ENCODE measurements around the gene OR4N2.
"Not testable (repeated sequence)": the region's sequence is repeated elsewhere in the genome, so short reads cannot be mapped to it uniquely, and the experiment has no call there.

The OR4N2 gene

GRCh38 chr14:19803470-19803869 lies at the start of gene OR4N2:
Gene OR4N2, plus strand, starts transcription at chr14:19803770. Its CDS starts 23,679 bp downstream, at chr14:19827449.
- DNase-seq (ENCODE audit: low read depth in 2 of 2): not testable (repeated sequence)

GRCh38 chr14:19754172-19754571 lies 49.4 kb upstream of the OR4N2 start:
- DNase-seq (ENCODE audit: low read depth in 2 of 2): no peak

- not testable (repeated sequence) for DNase-seq (ENCODE audit: low read depth in 2 of 2)
Observed at GRCh38 chr14:19771491-19771890, 32.1 kb upstream of the OR4N2 start.

GRCh38 chr14:19771895-19772430 lies 31.6 kb upstream of the OR4N2 start:
- no peak for DNase-seq (ENCODE audit: low read depth in 2 of 2)

GRCh38 chr14:19772454-19772853 lies 31.1 kb upstream of the OR4N2 start:
- not testable (repeated sequence) for DNase-seq (ENCODE audit: low read depth in 2 of 2)

- not testable (repeated sequence) for DNase-seq (ENCODE audit: low read depth in 2 of 2)
Observed at GRCh38 chr14:19773204-19773603, 30.4 kb upstream of the OR4N2 start, which contains the start of gene OR4M1. Gene OR4M1, plus strand, starts transcription at chr14:19773504. Its CDS starts 6,819 bp downstream, at chr14:19780323.

GRCh38 chr14:19775587-19775986 lies 28.0 kb upstream of the OR4N2 start:
- no peak for DNase-seq (ENCODE audit: low read depth in 2 of 2)

- not testable (repeated sequence) for DNase-seq (ENCODE audit: low read depth in 2 of 2)
Observed at GRCh38 chr14:19785848-19786247, 17.7 kb upstream of the OR4N2 start.

- DNase-seq (ENCODE audit: low read depth in 2 of 2): not testable (repeated sequence)
Observed at GRCh38 chr14:19787318-19787717, 16.3 kb upstream of the OR4N2 start.

- DNase-seq (ENCODE audit: low read depth in 2 of 2): not testable (repeated sequence)
Observed at GRCh38 chr14:19788150-19788549, 15.4 kb upstream of the OR4N2 start.

- not testable (repeated sequence) for DNase-seq (ENCODE audit: low read depth in 2 of 2)
Observed at GRCh38 chr14:19796520-19797108, 7.0 kb upstream of the OR4N2 start.

- no peak for DNase-seq (ENCODE audit: low read depth in 2 of 2)
Observed at GRCh38 chr14:19799880-19800279, 3.7 kb upstream of the OR4N2 start.

- no peak for DNase-seq (ENCODE audit: low read depth in 2 of 2)
Observed at GRCh38 chr14:19800282-19801117, 3.1 kb upstream of the OR4N2 start.

GRCh38 chr14:19801118-19801464 lies 2.5 kb upstream of the OR4N2 start:
- no peak for DNase-seq (ENCODE audit: low read depth in 2 of 2)

GRCh38 chr14:19813171-19813920 lies 9.8 kb downstream of the OR4N2 start:
- DNase-seq (ENCODE audit: low read depth in 2 of 2): not testable (repeated sequence)

GRCh38 chr14:19819879-19820278 lies 16.3 kb downstream of the OR4N2 start:
- DNase-seq (ENCODE audit: low read depth in 2 of 2): not testable (repeated sequence)

GRCh38 chr14:19821016-19821415 lies 17.4 kb downstream of the OR4N2 start:
- not testable (repeated sequence) for DNase-seq (ENCODE audit: low read depth in 2 of 2)

- DNase-seq (ENCODE audit: low read depth in 2 of 2): no peak
Observed at GRCh38 chr14:19823178-19823577, 19.6 kb downstream of the OR4N2 start.

- DNase-seq (ENCODE audit: low read depth in 2 of 2): no peak
Observed at GRCh38 chr14:19823765-19824164, 20.2 kb downstream of the OR4N2 start.

GRCh38 chr14:19827626-19828244 lies 24.2 kb downstream of the OR4N2 start:
- not testable (repeated sequence) for DNase-seq (ENCODE audit: low read depth in 2 of 2)

- DNase-seq (ENCODE audit: low read depth in 2 of 2): no peak
Observed at GRCh38 chr14:19828314-19828713, 24.7 kb downstream of the OR4N2 start.

Measured in activated CD4-positive, alpha-beta T cell treated with anti-CD3 and anti-CD28 coated beads for 24 hours (primary cell).